Measurements from ENCODE around the gene CCDC85C.

GRCh38 chr14:99538275-99538674, 65.7 kb downstream of the CCDC85C start:
- TF ChIP-seq POLR2A (IDR thresholded peaks at IDR 0.05; ENCODE audit: low read depth, low read length) (no peak), POLR2AphosphoS5 (IDR thresholded peaks at IDR 0.05; ENCODE audit: low read depth, low read length) (no peak), TAF1 (IDR thresholded peaks at IDR 0.05; ENCODE audit: low read depth, low read length) (no peak), POU2F2 (IDR thresholded peaks at IDR 0.05; ENCODE audit: low read depth, low read length) (no peak), PAX5 (IDR thresholded peaks at IDR 0.05; ENCODE audit: insufficient read depth, low read length, severe bottlenecking) (no peak), SPI1 (IDR thresholded peaks at IDR 0.05; ENCODE audit: low read depth, low read length) (no peak)

All from GM12891 (cell line).